ENCODE results near the gene TNRC18.

Gene TNRC18

DNA sequence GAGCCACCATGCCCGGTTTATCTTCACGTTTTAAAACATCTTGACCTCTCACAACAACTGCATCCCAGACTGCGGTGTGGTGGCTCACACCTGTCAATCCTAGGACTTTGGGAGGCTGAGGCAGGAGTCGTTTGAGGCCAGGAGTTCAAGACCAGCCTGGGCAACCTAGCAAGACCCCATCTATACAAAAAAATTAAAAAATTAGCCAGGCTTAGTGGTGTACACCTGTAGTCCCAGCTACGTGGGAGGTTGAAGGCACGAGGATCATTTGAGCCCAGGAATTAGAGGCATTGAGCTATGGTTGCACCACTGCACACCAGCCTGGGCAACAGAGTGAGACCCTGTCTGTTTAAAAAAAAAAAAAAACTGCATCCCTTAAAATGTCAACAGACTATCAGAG, 20.2 kb downstream of the TNRC18 start:
- no peak for DNase-seq

DNA sequence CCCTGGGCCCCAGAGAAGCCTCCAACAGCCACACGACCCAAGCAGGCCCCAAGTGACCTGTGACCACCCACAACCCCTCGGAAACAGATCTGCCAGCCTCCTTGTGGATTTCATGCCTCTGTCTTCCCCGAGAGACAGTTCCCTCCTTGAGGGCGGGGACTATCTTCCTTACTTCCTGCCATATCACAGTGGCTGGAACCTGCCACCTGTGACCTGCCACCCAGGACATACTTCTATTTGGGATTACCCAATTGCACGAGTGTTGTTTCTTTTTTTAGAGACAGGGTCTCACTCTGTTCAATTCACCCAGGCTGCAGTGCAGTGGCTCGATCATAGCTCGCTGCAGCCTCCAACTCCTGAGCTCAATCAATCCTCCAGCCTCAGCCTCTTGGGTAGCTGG, 25.9 kb downstream of the TNRC18 start:
- no peak for DNase-seq

DNA sequence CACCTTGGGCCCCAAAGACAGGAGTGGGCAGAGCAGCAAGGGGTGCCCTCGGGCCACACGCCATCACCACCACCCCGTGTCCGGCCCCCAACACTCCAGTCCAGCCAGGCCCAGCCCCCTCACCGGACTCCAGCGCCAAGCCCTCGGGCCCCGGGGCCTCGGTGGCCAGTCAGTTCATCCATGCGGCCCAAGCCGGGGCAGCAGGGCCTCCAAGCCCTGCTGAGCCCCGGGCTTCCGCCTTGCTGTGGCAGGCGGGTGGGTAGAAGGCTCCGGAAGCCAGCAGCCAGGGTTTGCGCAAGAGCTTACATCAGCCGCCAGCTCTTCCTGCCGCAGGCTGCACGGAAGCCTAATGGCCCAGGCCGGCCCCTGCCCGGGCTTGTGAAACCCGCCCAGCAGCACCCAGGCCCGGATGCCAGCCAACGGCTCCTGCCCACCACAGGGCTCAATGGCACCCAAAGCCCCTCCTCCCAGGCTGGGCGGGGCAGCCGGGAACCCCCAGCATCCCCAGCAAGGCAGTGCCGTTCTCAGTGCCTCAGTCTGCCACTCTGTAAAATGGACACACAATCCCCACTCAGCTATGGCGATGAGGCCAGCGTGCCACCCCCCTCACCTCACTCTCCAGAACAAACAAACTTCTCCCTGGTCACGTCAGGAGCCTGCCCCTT, 26.5 kb downstream of the TNRC18 start:
- no peak for DNase-seq

DNA sequence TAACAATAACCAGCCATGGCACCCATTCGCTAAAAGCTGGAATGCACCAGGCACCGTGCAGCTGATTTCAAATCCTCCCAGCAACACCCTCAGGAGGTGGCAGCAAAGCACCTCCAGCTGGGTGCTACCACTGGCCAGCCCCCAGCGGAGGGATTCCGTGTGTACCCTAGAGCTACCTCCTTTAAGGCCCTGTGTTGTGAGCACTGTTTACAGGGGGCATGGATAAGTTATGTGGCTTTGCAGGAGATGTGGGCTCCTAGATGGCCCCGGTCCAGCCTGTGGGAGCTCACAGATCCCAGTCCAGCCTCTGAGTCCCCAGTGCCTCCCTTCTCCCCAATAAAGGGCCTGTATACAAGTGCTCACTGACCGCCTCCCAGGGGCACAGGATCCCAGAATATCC, 27.1 kb downstream of the TNRC18 start:
- DNase-seq: no peak

DNA sequence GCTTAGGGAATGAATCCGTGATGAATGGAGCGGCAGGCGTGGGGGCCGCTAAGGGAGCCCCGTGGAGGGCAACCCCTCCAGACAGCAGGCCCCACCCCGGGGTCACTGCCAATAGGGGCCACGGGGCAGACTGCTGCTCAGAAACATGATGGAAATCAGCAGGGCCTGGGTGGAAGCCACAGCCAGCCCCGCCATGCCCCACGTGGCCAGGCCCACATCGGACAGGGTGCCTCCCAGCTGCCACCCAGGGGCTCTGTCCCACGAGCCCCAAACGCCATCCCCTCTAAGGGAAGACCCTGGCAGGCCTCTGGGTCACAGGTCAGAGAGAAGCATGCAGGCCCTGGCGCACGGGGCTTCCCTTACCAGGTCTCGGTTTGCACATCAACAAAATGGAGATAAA, 28.4 kb downstream of the TNRC18 start:
- no peak for DNase-seq

DNA sequence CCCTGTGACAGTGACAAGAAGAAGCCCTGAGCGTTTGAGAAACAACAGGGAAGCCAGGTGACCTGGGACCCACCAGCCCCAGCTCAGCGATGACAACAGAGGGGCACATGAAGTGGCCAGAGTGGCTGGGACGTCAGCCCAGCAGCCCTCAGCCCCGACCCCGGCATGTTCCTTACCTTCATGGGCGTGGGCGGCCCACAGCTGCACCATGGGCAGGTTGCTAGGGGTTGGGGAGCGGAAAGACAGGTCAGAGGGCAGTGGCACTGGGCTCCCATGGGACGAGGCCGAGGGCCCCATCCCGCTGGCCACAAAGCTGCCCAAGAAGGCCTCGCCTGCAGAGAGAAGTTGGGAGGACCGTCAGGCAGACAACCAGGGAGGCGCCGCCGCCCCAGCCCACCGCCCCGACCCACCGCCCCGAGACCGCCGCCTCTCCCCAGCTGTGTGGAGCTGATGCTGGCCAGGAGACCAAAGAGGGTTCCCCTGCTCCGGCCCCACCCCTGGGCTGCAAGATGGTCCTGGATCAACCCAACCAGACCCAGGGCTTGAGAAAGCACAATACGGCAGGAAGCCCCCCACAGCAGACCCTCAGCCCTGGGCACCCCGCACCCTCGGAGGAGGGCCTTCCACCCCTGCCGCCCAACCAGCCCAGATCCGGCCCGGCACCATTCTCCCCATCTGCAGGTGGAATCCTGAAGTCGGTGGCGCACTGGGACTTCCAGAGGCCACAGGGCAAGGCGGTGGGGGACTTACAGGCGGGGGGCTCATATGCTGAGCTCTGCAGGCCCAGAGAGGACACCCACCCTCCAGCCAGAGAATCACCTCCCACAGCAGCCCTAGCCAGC, 29.1 kb downstream of the TNRC18 start:
- no peak for DNase-seq

DNA sequence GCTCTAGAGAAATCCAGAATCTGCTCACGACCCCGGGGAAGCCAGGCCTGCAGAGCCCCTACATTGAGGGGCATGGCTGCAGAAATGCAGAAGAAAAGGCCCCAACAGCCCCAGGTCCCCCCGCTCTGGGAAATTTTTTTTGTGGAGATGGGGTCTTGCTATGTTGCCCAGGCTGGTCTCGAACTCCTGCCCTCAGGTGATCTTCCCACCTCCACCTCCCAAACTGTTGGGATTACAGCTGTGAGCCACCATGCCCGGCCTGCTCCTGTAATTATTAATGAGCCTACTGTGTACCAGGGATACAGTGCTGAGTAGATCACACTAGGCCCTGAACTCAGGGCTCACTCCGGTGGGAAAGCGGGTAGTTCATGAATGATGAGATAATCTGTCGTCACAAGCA, 29.9 kb downstream of the TNRC18 start:
- DNase-seq: no peak

DNA sequence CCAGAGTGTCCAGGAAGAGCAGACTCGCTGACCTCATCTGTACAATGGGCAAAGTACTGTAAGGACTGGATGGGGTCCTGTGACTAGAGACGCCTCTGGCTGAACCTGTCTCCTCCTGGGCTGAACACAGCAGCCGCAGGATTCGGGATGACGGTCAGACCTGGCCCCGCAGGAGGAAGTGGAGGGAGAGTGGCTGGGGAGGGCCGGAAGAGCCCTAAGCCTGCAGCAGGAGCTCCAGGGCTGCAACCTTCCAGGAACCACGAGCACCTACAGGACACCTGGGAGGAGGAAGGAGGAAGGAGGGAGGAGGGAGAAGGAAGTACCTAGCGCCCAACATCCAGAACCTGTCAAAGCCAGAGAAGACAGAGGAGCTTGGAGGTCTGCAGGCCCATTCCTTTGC, 30.3 kb downstream of the TNRC18 start:
- no peak for DNase-seq

DNA sequence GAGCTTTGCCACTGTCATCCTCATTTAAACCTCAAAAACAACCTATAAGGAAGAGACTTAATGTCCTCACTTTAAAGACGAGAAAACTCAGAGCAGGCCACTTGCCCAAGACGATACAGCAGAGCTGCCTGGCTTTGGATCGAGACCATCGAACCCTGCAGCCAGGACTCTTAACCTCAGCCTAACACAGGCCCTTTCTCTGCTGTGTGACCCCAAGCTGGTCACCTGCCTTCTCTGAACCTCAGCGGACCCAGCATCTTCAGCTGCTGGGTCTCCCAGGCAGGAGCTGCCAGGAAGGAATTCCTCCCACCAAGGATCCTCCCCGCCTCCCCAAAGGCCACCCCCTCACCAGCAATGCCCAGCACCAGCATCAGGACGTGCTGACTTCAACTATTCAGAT, 32.7 kb downstream of the TNRC18 start:
- no peak for DNase-seq

DNA sequence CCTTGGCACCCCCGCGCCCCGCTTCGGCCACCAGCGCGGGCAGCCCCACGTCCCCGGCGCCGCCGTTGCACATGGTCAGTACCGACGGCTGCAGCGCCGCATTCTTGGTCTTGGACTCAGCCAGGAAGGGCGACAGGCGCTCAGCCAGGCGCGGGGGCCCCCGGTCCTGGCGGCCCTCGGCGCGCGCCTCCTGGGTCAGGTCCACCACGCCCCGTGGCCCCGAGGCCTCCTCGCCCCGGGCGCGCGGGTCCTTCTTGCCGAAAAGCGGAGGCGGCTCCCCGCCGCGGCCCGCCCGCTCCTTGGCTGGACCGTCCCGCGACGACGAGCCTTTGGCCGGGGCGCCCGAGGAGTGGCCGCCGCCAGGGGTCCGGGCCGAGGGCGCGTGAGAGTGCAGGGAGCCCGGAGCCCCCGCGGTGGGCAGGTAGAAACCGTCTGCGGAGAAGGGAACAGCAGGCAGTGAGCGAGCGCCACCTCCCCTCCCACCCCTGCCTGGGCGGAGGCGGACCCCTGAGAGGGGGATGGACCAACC, 34.7 kb downstream of the TNRC18 start:
- no peak for DNase-seq

DNA sequence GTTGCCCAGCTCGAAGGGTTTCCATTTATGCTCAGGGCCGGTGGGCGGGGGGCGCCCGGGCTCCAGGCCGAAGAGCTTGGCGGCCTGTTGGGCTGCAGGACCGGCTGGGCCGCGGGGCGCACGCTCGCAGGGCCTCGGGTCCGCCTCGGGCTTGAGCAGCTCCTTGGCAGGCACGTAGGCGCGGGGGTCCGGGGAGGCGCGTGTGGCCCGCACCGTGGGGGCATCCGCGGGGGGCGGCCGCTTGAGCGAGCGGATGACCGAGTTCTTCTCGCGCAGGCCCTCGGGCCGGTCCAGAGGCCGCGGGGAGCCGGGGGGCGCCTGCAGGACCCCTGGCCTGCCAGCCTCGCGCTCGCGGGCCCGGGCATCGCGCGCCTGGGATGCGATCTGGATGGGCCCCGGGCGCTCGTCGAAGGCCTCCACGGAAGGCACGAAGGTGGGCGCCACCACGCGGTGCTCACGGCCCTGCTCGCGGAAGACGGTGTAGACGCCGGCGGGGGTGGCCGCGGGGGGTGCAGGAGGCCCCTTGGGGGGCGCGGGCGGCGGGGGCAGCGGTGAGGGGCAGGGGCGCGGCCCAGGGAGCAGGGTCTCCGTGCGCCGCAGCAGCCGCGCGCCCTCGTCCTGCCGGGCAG, 35.2 kb downstream of the TNRC18 start:
- DNase-seq: no peak

DNA sequence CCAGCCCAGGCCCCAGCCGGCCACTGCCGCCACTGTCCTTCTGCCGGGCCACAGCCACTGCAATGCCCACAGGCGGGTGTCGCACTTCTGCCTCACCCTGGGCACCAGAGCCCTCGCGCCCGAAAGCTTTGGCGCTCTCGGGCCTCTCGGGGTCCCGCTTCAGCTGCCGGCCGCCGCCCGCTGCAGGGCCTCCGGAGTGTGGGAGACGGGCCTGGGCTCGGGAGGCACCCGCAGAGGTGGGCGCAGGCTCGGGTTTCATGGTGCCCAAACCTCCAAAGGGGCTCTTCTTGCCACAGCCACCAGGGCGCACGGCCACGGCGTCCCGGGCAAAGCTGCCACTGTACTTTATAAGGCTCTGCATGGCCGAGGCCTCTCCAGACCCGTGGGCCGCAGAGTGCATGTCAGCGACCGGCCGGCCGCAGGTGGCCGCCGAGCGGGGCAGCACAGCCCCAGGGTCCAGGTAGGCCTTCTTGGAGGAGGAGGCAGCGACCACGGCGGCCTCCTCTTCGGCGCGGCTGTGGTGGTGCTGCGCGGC, 35.9 kb downstream of the TNRC18 start:
- DNase-seq: no peak

DNA sequence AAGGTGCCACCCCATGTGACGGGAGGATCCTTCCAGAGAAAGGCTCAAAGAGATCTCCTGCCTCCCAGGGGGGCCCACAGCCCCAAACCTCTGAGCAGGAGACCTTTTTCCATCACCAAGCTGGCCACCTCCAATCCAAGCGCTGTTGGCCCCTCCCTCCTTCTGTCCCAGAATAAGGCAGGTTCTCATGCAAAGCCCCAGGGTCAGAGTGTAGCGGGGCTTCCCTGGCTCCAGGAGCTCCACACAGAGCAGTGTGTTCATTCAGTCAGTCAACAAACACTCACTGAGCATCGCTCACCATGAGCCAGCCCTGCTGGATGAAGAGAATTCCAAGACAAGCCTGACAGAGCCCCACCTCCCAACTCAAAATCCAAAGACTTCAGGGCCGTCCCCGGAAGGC, 39.0 kb downstream of the TNRC18 start:
- no peak for DNase-seq

DNA sequence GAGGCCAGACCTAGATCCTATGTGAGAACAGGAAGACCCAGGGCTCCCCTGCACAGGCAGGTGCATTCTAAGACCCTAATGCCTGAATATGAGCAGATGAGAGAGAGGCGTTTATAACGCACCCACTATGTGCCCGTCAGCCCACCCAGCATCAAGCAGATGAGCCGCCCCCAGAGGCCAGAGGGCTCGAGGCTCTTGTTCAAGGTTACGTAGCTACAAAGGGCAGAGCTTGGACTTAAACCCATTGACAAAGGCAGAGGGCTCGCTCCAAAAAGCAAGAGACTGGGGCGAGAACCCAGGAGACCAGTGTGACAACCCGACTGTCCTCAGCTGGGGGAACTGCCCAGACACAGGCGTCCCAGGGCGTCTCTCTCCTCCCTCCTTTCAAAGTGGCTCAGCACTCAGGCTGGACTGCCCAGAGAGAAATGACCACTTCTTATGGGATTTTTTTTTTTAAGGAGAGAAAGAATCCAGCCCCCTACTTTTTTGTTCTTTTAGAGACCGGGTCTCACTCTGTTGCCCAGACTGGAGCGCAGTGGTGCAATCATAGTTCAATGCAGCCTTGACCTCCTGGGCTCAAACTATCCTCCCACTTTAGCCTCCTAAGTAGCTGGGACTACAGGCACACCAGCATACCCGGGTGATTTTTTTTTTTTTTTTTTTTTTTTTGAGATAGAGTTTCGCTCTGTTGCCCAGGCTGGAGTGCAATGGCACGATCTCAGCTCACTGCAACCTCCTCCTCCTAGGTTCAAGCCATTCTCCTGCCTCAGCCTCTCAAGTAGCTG, 40.1 kb downstream of the TNRC18 start:
- peak; percentile 55 for DNase-seq

DNA sequence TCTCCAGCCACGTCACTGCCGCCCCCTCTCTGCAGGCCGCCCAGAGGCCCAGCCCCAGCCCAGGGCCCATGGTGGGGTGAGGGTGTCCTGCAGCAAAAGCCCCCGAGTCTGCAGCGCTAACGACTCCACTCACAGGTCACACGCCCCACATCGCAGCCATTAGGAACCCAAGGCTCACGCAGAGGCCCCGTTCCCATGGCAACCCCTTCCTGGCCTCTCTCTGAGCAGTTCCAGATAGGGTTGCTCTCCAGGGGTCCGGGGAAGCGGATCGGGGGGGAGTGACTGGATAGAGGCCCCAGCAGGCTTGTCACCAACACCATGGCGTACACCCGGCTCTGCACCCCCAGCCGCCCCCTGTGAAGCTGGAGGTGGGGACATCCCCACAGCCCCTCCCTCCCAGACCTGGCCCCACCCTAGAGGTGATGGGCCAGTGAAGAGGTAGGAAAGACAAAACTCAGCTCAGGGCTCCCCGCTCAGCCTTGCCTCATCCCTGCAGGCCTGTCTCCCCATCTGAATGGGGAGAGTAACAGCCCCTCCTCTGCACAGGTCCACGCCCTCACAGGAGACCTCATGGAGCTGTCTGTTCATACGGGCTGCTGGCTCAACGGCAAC, 41.2 kb downstream of the TNRC18 start:
- DNase-seq: peak; percentile 94

DNA sequence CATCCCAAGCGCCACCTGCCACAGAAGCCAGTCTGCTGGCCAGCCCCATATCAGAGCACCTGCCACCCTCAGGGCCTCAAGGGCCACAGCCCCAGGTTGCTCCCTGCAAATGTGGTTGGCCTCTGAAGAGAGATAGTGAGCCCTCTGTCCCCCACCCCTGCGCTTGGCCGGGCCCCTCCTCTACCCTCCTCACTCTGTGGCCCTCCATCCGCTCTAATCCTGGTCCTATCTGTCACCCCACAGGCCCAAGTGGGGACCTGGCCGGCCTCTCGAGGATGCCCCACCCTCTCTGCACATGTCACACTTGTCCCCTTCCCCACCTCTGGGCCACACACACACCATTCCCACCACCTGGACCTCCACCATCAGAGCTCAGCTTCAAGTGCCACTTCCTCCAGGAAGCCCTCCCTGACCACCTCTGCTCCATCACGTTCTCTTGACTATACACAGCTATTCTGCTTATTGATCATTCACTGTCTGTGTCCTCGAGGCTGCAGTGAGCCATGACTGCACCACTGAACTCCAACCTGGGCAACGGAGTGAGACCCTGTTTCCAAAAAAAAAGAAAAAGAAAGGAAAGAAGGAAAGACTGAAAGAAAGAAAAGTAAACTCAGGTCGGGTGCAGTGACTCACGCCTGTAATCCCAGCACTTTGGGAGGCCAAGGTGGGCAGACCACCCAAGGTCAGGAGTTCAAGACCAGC, 42.4 kb downstream of the TNRC18 start:
- no peak for DNase-seq

DNA sequence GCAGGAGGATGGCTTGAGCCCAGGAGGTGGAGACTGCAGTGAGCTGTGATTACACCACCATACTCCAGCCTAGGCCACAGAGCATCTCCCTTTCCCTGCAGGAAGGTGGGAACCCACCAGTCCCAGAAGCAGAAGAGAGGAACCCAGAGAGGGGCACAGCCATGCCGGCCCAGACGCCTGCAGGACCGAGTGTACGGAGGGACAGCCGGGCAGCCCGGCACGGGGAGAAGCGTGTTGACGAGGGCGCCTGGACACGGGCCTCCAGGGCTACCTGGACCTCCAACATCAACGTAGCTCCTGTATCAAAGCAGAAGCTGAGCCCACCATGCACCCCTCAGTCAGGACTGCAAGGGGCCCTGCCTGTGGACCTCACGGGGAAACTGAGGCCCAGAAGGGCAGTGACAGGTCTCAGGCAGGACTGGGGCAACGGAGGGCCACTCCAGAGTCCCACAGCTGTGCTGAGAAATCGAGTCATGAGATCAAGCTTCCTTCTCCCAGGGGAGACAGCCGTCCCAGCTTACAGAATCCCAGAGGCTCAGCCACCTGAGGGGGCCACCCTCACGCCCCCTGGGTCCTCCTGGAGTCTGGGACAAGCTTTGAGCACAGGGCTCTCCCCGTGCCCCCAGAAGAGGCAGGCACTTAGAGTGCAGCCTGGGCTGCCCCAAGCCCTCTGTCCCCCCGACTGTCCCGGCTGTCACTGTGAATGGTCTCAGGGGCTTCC, 43.1 kb downstream of the TNRC18 start:
- no peak for DNase-seq

DNA sequence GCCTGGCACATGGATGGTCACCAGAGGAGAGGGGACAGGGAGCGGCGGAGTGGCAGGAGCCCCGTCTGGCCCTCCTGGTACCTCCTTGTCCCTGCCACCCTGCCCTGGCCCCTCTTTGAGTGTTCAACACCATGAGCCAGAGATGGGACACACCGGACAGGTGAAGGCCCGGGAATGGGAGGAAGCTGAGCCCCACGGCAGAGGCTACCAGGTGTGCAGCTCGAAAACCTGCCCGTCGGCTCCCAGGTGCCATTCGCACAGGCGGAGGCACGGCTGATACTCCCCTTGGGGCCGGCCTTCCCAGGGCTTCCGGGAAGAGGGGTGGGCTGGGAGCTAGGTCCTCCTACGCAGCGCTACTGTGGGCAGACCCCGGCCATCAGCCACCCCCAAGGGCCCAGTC, 44.1 kb downstream of the TNRC18 start:
- DNase-seq: no peak

DNA sequence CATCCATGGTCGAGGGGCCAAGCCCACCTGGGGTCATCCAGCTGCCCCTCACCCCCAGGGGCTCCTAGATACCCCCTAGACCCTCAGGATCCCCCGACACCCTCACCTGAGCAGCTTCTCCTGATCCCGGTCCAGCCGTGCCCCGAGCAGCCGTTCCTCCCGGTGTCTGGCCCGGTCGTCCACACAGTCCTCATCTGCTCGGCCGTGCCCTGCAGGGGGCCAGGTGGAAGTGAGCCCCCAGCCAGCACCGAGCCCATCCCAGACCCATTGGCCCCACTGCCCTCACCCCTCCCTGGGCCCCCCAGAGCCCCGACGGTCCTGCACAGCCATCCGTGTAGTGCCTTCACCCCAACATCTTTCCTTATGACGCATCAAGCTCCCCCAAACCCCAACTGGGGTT, 45.8 kb downstream of the TNRC18 start:
- DNase-seq: no peak

DNA sequence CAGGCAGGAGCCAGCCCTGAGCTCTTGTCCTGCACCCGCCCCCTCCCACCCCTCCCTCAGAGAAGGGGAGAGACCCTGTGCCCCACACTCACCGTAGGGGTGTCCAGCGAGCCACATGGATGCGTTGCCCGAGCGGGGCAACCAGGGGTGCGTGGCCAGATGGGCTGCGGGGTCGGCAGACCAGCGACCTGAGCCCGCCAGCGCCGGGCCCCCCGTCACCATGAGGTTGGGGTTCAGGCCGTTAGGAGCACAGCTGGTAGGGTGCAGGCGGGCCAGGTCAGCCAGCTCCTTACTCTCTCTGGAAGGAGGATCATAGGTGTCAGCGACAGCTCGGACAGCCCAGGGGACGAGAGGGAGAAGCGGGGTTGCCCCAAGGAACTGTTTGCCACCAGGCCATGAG, 46.4 kb downstream of the TNRC18 start:
- no peak for DNase-seq

DNA sequence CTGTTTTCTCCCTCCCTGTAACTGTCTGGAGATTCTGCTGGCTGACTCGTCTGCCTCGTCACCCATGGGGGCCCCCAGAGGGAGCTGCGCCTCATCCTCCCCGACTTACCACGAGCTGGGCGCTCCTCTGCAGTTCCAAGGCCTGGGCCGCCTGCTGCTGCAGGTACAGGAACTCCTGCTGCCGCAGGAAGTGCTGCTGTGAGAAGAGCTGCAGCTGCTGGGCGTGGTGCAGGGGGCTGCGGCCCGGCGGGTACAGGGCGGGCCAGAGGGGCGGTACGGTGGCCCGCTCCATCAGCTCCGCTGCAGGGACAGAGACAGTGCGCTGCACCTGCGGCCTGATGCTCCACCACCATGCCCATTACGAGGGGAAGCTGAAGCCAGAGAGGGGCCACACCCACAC, 47.7 kb downstream of the TNRC18 start:
- no peak for DNase-seq
